Astrocyte of the spinal cord (primary cell): ENCODE results near the gene PLPPR3.

ENCODE experiments used
- DNase-seq: peaks from one replicate; pipeline ENCODE4 v3.0.0; 2011; ENCODE audit warnings: low read depth, low spot score
- H3K4me3 ChIP-seq: 2 replicates; pipeline ENCODE4 v1.5.1; 2011; ENCODE audit warnings: low read depth, mild to moderate bottlenecking, low read length, moderate library complexity
- CTCF ChIP-seq: IDR thresholded peaks from 2 replicates; pipeline ENCODE4 v1.5.1; 2012; ENCODE audit warnings: low read depth, mild to moderate bottlenecking, low read length, inconsistent platforms
- in situ Hi-C: cut with HindIII; loops from 2 replicates; pipeline ENCODE4 v1.10.0; 2017; ENCODE audit warnings: low sequenced_read_pairs

The PLPPR3 gene

GRCh38 chr19:815079-815774 lies 6.5 kb downstream of the PLPPR3 start:
- H3K4me3 ChIP-seq: no peak overlapping the region
- DNase-seq: no peak
- no peak for TF ChIP-seq CTCF
- in situ Hi-C loops: no loop called here

- in situ Hi-C loops: no loop called here
- no peak for TF ChIP-seq CTCF
- DNase-seq: no peak
- no peak overlapping the region for H3K4me3 ChIP-seq
Measured at GRCh38 chr19:814152-815078, 7.3 kb downstream of the PLPPR3 start.

GRCh38 chr19:813219-814151 lies 8.3 kb downstream of the PLPPR3 start:
- DNase-seq: no peak
- in situ Hi-C loops: no loop called here
- H3K4me3 ChIP-seq: no peak overlapping the region

GRCh38 chr19:812747-813218 lies 9.0 kb downstream of the PLPPR3 start:
- DNase-seq: no peak
- in situ Hi-C loops: no loop called here
- no peak overlapping the region for H3K4me3 ChIP-seq
- TF ChIP-seq CTCF: no peak

More at GRCh38 chr19:813219-814151, 8.3 kb downstream of the PLPPR3 start:
- TF ChIP-seq CTCF: no peak

- TF ChIP-seq CTCF: no peak
- H3K4me3 ChIP-seq: no peak overlapping the region
- in situ Hi-C loops: no loop called here
- no peak for DNase-seq
Measured at GRCh38 chr19:812049-812746, 9.6 kb downstream of the PLPPR3 start.
